Measurements from ENCODE around the gene CCDC34.

Gene CCDC34

GRCh38 chr11:27352781-27353180 lies 10.2 kb downstream of the CCDC34 start:
- H3K4me1 ChIP-seq = no peaks in the 10 kb centered on the region
- H3K4me3 ChIP-seq (ENCODE audit: low read depth, low read length) = no peak overlapping the region
- no peak for TF ChIP-seq CTCF (IDR thresholded peaks at IDR 0.05)
- no peaks in the 10 kb centered on the region for H3K27me3 ChIP-seq (ENCODE audit: control insufficient read depth, insufficient read depth, low read length)
- no peaks in the 10 kb centered on the region for H3K36me3 ChIP-seq (ENCODE audit: control insufficient read depth, insufficient read depth, low read length)
- no peak overlapping the region for H2AFZ ChIP-seq
- no peak overlapping the region for H3K27ac ChIP-seq
- H3K9ac ChIP-seq = no peak overlapping the region
- no peaks in the 10 kb centered on the region for H3K79me2 ChIP-seq
- H3K4me2 ChIP-seq (ENCODE audit: low read length) = no peak overlapping the region
- H3K9me3 ChIP-seq (ENCODE audit: control insufficient read depth, low read length) = no peaks in the 10 kb centered on the region

GRCh38 chr11:27350511-27350910 lies 12.5 kb downstream of the CCDC34 start:
- H3K4me1 ChIP-seq = no peaks in the 10 kb centered on the region
- no peak overlapping the region for H3K4me3 ChIP-seq (ENCODE audit: low read depth, low read length)
- no peak overlapping the region for H3K27ac ChIP-seq
- H2AFZ ChIP-seq = no peak overlapping the region
- no peaks in the 10 kb centered on the region for H3K9me3 ChIP-seq (ENCODE audit: control insufficient read depth, low read length)
- no peaks in the 10 kb centered on the region for H3K27me3 ChIP-seq (ENCODE audit: control insufficient read depth, insufficient read depth, low read length)
- no peak overlapping the region for H3K4me2 ChIP-seq (ENCODE audit: low read length)
- no peak overlapping the region for H3K9ac ChIP-seq
- no peaks in the 10 kb centered on the region for H3K36me3 ChIP-seq (ENCODE audit: control insufficient read depth, insufficient read depth, low read length)
- no peaks in the 10 kb centered on the region for H3K79me2 ChIP-seq
- no peak for TF ChIP-seq CTCF (IDR thresholded peaks at IDR 0.05)

GRCh38 chr11:27349919-27350318 lies 13.1 kb downstream of the CCDC34 start:
- Histone ChIP-seq H2AFZ (no peak overlapping the region), H3K9me3 (ENCODE audit: control insufficient read depth, low read length) (no peaks in the 10 kb centered on the region), H3K27me3 (ENCODE audit: control insufficient read depth, insufficient read depth, low read length) (no peaks in the 10 kb centered on the region), H3K9ac (no peak overlapping the region), H3K36me3 (ENCODE audit: control insufficient read depth, insufficient read depth, low read length) (no peaks in the 10 kb centered on the region), H3K4me1 (no peaks in the 10 kb centered on the region), H3K4me2 (ENCODE audit: low read length) (no peak overlapping the region), H3K79me2 (no peaks in the 10 kb centered on the region), H3K4me3 (ENCODE audit: low read depth, low read length) (no peak overlapping the region), H3K27ac (no peak overlapping the region)
- no peak for TF ChIP-seq CTCF (IDR thresholded peaks at IDR 0.05)

GRCh38 chr11:27348340-27348873 lies 14.6 kb downstream of the CCDC34 start:
- H3K79me2 ChIP-seq = no peaks in the 10 kb centered on the region
- H2AFZ ChIP-seq = no peak overlapping the region
- H3K4me1 ChIP-seq = no peaks in the 10 kb centered on the region
- no peak overlapping the region for H3K4me3 ChIP-seq (ENCODE audit: low read depth, low read length)
- H3K27me3 ChIP-seq (ENCODE audit: control insufficient read depth, insufficient read depth, low read length) = no peaks in the 10 kb centered on the region
- H3K9me3 ChIP-seq (ENCODE audit: control insufficient read depth, low read length) = no peaks in the 10 kb centered on the region
- TF ChIP-seq CTCF (IDR thresholded peaks at IDR 0.05) = no peak
- H3K4me2 ChIP-seq (ENCODE audit: low read length) = no peak overlapping the region
- H3K36me3 ChIP-seq (ENCODE audit: control insufficient read depth, insufficient read depth, low read length) = no peaks in the 10 kb centered on the region
- no peak overlapping the region for H3K27ac ChIP-seq
- H3K9ac ChIP-seq = no peak overlapping the region

All from parathyroid adenoma (tissue), 2 donors.